ENCODE data around the gene SLC25A23. TPM values are rescaled to one million over a fixed set of nuclear protein-coding genes. Genes with fewer than 3 reads are reported as not detected.

SLC25A23 gene
- total RNA-seq, 8 experiments from 2014 or later: 10.7 to 28.7 (median 15.6) TPM

DNA sequence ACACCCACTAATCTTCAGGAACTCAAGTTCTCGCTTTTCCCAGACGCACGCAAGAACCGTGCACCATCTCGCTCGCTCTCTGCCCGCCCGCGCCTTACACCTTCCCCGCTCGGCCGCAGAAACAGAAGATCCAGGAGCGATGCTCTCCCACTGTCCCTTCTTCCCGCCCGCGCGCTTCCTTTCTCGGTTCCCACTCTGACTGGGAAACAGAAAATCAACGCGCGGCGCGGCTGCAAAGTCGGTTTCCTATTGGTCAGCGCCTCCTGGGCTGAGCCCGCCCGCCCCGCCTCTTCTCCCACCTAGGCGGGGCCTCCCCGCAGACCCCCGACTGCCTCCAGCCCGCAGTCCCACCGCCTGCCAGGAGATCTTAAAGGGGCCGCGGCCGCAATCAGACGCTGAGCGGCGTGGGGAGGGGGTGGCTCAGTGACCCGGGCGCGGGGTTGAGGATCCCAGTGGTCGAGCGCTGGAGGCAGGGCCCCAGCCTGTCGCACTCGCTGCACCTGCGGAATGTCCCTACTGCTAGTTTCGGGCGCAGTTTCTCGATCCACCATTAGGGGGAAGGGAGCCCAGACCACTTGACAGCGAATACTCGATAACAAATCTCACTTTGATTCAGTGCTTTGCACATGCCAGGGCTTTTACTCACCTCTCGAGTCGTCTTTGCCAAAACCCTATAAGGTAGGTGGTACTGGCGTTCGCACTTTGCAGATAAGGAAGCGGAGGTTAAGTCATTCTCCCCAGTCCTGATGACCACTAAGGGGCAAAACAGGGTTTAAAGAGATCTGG is 700 bp upstream of the SLC25A23 start:
- Histone ChIP-seq H3K4me3 (peak overlapping the region; percentile 52 to 86 (median 66)), H3K27ac (peak overlapping the region in 1 of 2 donors; percentile 37), H3K4me1 (replicated peaks in 1 of 2) (peaks cover 2 to 3% of the 10 kb centered on the region in 2 donors)
- 0 to 3% (median 0%) methylated on average over 2 to 7 of the region's 57 CpGs; no CpG with 5 or more reads in 4 of the 10 experiments for WGBS, 10 experiments
- peak; percentile 86 to 89 (median 88) for ATAC-seq (replicated peaks in 6 of 8)
- in situ Hi-C loops (cut with MboI; ENCODE audit: low pct_unique_long_range_greater_than_20kb in 2 of 9, low sequenced_read_pairs in 9 of 9, unreplicated experiment in 9 of 9): no loop called here

DNA sequence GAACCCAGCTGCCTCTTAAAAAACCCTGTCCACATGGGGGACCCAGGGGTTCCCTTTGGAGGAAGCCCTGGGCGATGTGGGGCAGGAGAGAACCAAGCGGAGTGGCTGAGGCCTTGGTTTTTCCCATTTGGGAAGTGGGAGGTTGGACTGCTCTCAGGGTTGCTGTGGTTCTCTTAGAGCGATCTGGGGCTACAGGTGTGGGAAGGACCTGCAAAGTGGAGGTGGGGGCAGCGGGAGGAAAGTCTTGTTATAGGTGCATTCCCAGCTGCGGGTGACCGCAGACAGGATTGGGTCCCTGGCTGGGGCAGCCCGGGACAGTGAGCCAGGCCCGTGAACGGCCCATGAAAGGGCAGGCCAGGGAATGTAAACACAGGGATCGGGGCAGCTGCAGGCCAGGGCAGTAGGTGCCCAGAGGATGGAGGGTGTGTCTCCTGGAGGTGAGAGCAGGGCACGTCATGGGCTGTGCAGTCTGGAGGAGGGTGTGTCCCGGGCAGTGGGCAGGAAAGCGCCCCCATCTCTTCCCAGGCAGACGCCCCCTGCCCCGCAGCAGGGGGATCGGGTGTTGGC is 814 bp downstream of the SLC25A23 start:
- WGBS, 10 experiments: 38 to 81% (median 72%) methylated on average over 2 to 5 of the region's 16 CpGs; no CpG with 5 or more reads in 7 of the 10 experiments

DNA sequence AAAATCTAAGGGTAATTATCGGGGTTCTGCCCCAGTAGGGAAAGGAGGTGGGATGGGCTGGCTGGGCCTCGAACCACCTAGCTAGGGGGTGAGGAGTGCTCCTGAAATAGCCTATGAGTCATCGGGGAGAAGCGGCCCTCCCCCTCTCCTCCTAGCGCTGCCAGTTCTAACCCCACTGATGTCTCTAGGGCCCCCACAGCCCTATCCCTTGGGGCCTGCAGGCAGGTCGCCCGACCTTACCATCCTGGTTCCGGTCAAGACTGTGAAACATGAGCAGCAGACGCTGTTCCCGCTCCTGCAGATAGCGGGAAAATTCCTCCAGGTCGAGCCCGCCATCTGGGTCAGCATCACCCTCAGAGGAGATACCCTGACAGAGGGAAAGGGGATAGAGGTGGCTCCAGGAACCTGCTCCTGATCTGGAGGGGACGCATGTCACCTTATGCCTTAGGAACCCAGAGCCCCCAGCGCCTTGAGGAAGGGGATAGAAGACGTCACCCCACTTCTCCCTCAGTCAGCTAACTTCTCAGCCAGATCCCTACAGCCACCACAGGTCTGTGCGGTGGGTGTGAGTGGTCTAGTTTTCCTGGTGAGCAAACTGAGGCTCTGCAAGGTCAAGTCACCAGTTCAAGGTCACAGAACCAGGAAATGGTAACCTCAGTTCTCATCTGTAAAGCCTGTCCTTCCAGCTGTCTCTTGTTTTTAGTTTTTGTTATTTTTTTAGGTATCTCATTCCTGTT is 1.5 kb downstream of the SLC25A23 start:
- H3K4me3 ChIP-seq: peak overlapping the region in 3 of 5 donors; percentile 52 to 86 (median 84)
- H3K4me1 ChIP-seq (replicated peaks in 1 of 2): peaks cover 2 to 3% of the 10 kb centered on the region in 2 donors
- in situ Hi-C loops (cut with MboI; ENCODE audit: low pct_unique_long_range_greater_than_20kb in 2 of 9, low sequenced_read_pairs in 9 of 9, unreplicated experiment in 9 of 9): no loop called here
- no peak overlapping the region for H3K27ac ChIP-seq
- 60 to 100% (median 96%) methylated on average over 1 to 5 of the region's 17 CpGs; no CpG with 5 or more reads in 5 of the 10 experiments for WGBS, 10 experiments
- ATAC-seq (replicated peaks in 6 of 8): no peak

More for the DNA sequence above, 814 bp downstream of the SLC25A23 start:
- in situ Hi-C loops (cut with MboI; ENCODE audit: low pct_unique_long_range_greater_than_20kb in 2 of 9, low sequenced_read_pairs in 9 of 9, unreplicated experiment in 9 of 9): no loop called here
- Histone ChIP-seq H3K4me3 (peak overlapping the region; percentile 52 to 86 (median 66)), H3K27ac (no peak overlapping the region), H3K4me1 (replicated peaks in 1 of 2) (peaks cover 2 to 3% of the 10 kb centered on the region in 2 donors)
- no peak for ATAC-seq (replicated peaks in 6 of 8)

DNA sequence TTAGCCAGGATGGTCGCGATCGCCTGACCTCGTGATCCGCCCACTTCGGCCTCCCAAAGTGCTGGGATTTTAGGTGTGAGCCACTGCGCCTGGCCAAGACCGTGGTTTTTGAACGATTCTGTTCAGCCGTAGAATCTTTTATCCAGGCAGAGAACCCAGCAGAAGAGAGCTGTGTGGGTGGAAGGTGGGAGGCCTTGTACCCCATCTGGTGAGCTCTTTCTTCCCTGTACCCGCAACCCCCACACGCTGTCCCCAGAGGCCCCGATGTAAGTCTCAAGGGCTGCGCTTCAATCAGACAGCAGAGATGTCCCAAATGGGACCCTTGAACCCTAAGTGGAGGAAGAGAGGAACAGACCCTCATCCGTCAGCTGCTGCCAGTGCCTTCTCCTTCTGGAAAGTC is 3.7 kb downstream of the SLC25A23 start:
- in situ Hi-C loops (cut with MboI; ENCODE audit: low pct_unique_long_range_greater_than_20kb in 2 of 9, low sequenced_read_pairs in 9 of 9, unreplicated experiment in 9 of 9): no loop called here
- WGBS, 10 experiments: 17 to 100% (median 92%) methylated on average over 1 to 9 of the region's 15 CpGs; no CpG with 5 or more reads in 3 of the 10 experiments

DNA sequence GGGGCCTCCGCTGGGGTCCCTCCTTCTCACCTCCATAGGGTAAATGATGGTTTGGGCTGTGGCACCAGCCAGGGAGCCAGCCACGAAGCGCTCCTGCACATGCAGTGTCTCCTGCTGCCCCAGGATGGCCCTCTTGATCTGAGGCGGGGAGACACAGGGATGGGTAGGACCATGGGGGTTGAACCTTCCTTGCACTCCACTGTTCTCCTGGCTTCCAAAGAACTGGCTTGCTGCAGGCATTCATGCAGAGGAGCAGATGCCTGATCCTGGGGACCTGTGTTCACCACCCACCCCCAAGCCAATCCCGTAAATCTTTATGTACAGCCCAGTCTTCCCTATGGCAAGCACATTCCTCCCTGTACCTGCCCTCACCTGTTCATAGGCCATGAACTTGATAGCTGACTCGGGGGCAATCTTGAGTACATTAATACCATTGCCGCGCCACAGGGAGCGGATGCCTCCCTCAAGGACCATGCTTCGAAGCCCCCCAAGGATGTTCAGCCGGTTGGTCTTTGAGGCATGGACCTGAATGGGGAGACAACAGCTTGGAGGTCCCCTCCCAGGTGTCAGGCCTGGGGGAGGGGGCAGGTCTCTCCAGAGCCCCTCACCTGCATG is 5.5 kb downstream of the SLC25A23 start:
- Histone ChIP-seq H3K4me3 (no peak overlapping the region), H3K4me1 (replicated peaks in 1 of 2) (peaks cover 0 to 3% of the 10 kb centered on the region in 2 donors), H3K27ac (no peak overlapping the region)
- in situ Hi-C loops (cut with MboI; ENCODE audit: low pct_unique_long_range_greater_than_20kb in 2 of 9, low sequenced_read_pairs in 9 of 9, unreplicated experiment in 9 of 9): no loop called here
- ATAC-seq (replicated peaks in 6 of 8): no peak
- whole genome bisulfite sequencing, 10 experiments: 73 to 100% (median 90%) methylated on average over 1 to 4 of the region's 11 CpGs; no CpG with 5 or more reads in 5 of the 10 experiments

More for the DNA sequence above, 3.7 kb downstream of the SLC25A23 start:
- Histone ChIP-seq H3K4me1 (replicated peaks in 1 of 2) (peaks cover 2 to 3% of the 10 kb centered on the region in 2 donors), H3K27ac (no peak overlapping the region), H3K4me3 (no peak overlapping the region)
- ATAC-seq (replicated peaks in 6 of 8): no peak

DNA sequence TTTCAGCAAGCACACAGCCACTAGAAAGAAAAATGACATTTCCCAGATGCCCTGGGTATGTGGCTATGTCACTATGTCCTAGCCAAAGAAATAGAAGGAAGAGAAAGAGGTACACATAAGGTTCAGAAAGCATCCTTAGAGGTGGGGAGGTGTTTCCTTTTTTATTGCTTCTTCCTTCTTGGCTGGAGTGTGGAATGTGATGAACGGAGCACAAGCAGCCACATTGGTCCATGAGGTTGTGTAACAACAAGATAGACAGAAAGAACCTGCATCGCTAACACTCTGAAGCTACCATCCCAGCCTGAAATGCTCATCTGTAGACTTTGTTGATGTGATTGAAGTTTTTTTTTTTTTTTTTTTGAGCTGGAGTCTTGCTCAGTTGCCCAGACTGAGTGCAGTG is 6.7 kb downstream of the SLC25A23 start:
- in situ Hi-C loops (cut with MboI; ENCODE audit: low pct_unique_long_range_greater_than_20kb in 2 of 9, low sequenced_read_pairs in 9 of 9, unreplicated experiment in 9 of 9): no loop called here
- no peaks in the 10 kb centered on the region for H3K4me1 ChIP-seq (replicated peaks in 1 of 2)
- no peak overlapping the region for H3K27ac ChIP-seq
- ATAC-seq (replicated peaks in 6 of 8): no peak
- 100% methylated on average over 1 to 2 of the region's 2 CpGs; no CpG with 5 or more reads in 4 of the 10 experiments for WGBS, 10 experiments
- H3K4me3 ChIP-seq: no peak overlapping the region

DNA sequence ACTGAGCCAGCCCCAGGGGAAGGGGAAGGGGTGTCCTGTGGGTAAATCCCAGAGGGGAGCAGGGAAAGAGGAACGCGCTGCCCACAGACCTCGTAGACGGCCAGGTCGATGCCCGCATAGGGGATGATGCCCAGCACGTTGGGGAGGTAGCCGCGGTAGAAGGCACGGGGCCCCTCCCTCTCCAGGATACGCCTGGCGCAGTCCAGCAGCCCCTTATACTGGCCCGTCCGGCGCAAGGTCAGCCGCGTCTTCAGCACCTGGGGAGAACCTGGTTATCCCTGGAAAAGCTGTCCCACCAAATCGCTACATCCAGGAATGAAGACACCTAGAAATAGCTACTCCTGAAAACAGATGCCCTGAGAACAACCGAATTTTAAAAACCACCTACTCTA is 7.4 kb downstream of the SLC25A23 start:
- 60 to 100% (median 67%) methylated on average over 1 to 2 of the region's 19 CpGs; no CpG with 5 or more reads in 5 of the 10 experiments for WGBS, 10 experiments
- Histone ChIP-seq H3K4me3 (no peak overlapping the region), H3K4me1 (replicated peaks in 1 of 2) (no peaks in the 10 kb centered on the region), H3K27ac (no peak overlapping the region)
- ATAC-seq (replicated peaks in 6 of 8): no peak
- in situ Hi-C loops (cut with MboI; ENCODE audit: low pct_unique_long_range_greater_than_20kb in 2 of 9, low sequenced_read_pairs in 9 of 9, unreplicated experiment in 9 of 9): no loop called here

DNA sequence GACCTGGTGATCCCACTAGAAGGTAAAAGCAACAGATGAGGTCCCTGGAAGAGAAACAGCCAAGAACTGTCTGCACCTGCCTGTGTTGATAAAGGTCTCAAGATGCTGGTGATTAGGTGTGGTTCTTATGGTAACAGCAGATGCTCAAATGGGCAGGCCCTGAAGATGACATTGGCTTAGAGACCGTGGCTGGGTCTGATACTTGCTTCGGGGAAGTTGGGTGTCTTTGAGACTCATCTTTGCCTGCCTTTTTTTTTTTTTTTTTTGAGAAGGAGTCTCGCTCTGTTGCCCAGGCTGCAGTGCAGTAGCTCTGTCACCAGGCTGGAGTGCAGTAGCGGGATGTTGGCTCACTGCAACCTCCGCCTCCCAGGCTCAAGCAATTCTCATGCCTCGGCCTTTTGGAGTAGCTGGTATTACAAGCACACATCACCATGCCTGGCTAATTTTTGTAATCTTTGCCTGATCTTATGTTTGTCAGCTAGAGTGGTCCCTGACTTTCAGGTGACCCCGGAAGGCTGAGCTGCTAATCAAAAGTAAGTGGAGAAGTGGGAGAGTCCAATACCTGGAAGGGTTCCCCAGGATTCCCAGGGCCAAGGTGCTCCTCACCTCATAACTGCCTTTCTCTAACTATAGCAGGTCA is 7.9 kb downstream of the SLC25A23 start:
- Histone ChIP-seq H3K4me1 (replicated peaks in 1 of 2) (no peaks in the 10 kb centered on the region), H3K27ac (no peak overlapping the region), H3K4me3 (no peak overlapping the region)
- ATAC-seq (replicated peaks in 6 of 8): no peak
- WGBS, 10 experiments: 80 to 100% (median 95%) methylated on average over 1 to 6 of the region's 7 CpGs; no CpG with 5 or more reads in 2 of the 10 experiments
- in situ Hi-C loops (cut with MboI; ENCODE audit: low pct_unique_long_range_greater_than_20kb in 2 of 9, low sequenced_read_pairs in 9 of 9, unreplicated experiment in 9 of 9): no loop called here

DNA sequence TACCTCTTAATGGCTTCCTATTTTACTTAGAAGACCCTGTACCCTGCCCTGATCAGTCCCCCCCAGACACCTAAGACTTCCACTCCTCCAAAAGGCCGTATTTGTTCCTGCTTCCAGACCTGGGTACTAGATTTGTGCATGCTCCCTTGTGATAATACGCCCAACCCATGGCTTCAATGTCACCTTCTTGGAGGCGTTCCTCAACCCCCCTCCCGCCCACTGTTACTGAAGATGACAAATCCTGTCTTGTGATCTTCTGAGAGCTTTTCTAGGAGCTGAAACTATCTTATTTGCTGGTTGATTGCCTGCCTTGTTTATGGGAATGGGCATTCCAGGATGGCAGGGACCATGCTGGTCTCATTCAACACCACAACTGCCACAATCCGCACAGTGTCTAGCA is 9.4 kb downstream of the SLC25A23 start:
- Histone ChIP-seq H3K4me1 (replicated peaks in 1 of 2) (no peaks in the 10 kb centered on the region), H3K27ac (no peak overlapping the region), H3K4me3 (no peak overlapping the region)
- in situ Hi-C loops (cut with MboI; ENCODE audit: low pct_unique_long_range_greater_than_20kb in 2 of 9, low sequenced_read_pairs in 9 of 9, unreplicated experiment in 9 of 9): no loop called here
- 83 to 100% (median 97%) methylated on average over 1 to 5 of the region's 5 CpGs for WGBS, 10 experiments
- no peak for ATAC-seq (replicated peaks in 6 of 8)

DNA sequence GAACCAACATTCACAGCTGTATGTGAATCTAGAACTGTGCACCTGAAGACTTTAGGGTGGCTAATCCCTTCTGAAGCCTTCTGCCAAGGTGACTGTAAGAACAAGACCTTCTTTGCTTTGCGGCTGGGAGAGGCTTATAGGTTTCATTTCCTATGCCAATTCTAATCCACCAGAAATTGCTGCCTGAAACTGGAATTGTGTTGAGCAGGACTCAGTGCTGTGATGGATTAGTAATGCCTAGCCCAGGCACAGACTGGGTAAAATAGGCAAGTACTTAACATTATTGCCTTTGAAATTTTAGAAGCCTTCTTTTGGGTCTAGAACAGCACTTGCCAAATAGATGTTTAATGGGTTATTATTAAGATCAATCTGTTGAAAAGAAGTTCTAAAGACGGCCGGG is 11.5 kb downstream of the SLC25A23 start:
- WGBS, 10 experiments: 88 to 100% (median 100%) methylated on average over 1 to 3 of the region's 3 CpGs; no CpG with 5 or more reads in 4 of the 10 experiments
- H3K4me3 ChIP-seq: no peak overlapping the region
- ATAC-seq (replicated peaks in 6 of 8): no peak
- H3K27ac ChIP-seq: no peak overlapping the region
- H3K4me1 ChIP-seq (replicated peaks in 1 of 2): no peaks in the 10 kb centered on the region
- in situ Hi-C loops (cut with MboI; ENCODE audit: low pct_unique_long_range_greater_than_20kb in 2 of 9, low sequenced_read_pairs in 9 of 9, unreplicated experiment in 9 of 9): no loop called here

DNA sequence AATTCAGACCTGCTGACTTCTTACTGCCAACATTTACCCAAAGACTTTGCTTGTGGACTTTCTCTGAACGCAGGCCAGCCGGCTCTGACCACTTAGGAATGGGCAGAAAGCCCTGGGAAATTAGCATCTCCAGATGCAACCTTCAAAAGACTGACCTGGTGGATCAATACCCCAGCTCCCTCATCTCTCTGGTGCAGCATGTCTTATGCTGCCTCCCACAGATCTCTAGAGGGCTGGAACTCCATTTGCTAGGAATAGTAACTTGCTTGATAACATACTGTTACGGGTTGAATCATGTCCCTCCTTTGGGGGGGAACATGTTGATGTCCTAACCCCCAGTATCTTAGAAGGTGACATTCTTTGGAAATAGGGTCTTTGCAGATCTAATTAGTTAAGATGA is 13.1 kb downstream of the SLC25A23 start:
- Histone ChIP-seq H3K4me3 (no peak overlapping the region), H3K27ac (no peak overlapping the region), H3K4me1 (replicated peaks in 1 of 2) (no peaks in the 10 kb centered on the region)
- no peak for ATAC-seq (replicated peaks in 6 of 8)
- in situ Hi-C loops (cut with MboI; ENCODE audit: low pct_unique_long_range_greater_than_20kb in 2 of 9, low sequenced_read_pairs in 9 of 9, unreplicated experiment in 9 of 9): no loop called here
- 60 to 100% (median 98%) methylated on average over 1 to 3 of the region's 3 CpGs; no CpG with 5 or more reads in 4 of the 10 experiments for WGBS, 10 experiments

DNA sequence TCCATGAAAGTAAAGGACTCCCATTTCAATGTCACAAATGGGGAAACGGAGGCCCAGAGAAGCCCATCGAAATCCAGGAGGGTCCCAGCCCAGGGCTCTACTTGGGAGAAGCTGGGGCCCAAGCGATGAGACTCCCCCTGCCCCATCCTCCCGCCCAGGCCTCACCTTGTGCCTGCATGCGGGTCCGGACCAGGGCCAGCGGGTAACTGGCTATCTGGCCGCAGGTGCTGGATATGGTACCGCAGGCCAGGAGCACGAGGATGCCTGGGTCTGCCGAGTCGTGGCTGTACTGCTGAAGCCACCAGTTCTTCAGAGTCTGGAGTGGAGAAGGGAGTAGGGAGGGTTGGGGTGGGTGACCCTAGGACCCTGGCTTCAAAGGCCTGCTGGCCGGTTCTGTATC is 15.6 kb downstream of the SLC25A23 start:
- Histone ChIP-seq H3K4me1 (replicated peaks in 1 of 2) (no peaks in the 10 kb centered on the region), H3K4me3 (no peak overlapping the region), H3K27ac (no peak overlapping the region)
- no peak for ATAC-seq (replicated peaks in 6 of 8)
- in situ Hi-C loops (cut with MboI; ENCODE audit: low pct_unique_long_range_greater_than_20kb in 2 of 9, low sequenced_read_pairs in 9 of 9, unreplicated experiment in 9 of 9): no loop called here
- 58 to 100% (median 88%) methylated on average over 1 to 5 of the region's 13 CpGs; no CpG with 5 or more reads in 5 of the 10 experiments for WGBS, 10 experiments
